ENCODE measurements around the gene TRIM24.

Gene TRIM24

DNA sequence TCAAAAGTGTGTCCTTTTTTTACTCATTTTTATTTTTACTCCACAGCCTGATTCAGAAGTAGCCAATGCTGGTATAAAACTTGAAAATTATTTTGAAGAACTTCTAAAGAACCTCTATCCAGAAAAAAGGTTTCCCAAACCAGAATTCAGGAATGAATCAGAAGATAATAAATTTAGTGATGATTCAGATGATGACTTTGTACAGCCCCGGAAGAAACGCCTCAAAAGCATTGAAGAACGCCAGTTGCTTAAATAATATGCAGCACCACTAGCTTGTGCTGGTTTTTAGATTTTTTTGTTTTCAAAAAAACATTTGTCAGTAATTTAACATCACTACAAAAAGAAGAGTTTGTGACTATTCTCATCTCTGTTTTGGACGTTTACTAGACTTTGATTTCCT is 124.6 kb downstream of the TRIM24 start:
- peak; percentile 60 for FAIRE-seq

DNA sequence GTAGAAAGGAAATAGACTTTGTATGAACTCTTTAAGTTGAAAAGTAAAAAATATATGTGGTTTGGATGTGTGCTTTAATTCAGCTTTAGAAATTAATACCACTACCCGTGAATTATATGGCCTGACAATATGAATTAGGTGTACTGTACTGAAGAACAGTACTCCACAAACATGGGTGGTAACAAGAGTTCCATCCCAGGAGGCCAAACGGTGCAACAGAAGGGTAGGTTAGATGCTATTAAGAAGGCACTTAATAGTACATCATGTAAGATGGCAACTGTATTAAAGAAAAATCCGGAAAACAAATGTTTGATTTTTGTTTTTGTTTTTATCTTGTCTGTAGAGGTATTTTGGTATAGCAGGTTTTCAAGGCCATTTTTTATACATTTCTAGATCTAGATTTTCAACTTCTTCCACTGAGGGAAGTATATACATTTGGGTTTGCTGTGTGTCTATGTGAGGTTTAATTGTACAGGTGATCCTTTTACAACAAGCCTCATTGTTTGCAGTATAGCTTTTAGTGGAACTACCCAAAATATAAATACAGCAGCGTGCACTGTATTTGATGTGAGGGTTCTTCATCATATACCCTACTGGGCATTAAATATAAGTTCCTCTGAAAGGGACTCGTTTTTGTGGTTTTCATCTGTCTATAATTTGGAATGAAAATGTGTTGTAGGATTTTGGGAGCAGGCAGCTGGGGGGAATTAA is 125.4 kb downstream of the TRIM24 start:
- no peak for FAIRE-seq

DNA sequence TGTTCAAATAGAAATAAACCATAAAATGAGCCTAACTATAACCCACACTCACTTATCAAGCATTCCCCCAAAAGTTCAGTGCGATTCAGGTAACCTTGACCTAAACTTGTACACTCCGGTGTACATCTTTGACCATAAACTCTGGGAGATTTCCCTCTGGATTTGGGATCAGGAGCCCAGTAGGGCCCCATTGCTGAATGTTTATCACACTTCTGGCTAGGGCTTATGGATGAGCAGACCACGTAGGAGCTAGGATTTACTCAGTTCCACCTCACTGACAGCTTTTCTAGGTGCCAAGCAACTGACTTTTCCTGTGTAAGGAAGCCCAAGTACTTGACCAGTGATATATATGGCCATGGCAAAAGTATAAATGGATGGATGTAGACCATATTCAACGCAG is 127.4 kb downstream of the TRIM24 start:
- no peak for FAIRE-seq

- FAIRE-seq, result no peak
Measured at GRCh38 chr7:138588986-138589385, 128.9 kb downstream of the TRIM24 start.

DNA sequence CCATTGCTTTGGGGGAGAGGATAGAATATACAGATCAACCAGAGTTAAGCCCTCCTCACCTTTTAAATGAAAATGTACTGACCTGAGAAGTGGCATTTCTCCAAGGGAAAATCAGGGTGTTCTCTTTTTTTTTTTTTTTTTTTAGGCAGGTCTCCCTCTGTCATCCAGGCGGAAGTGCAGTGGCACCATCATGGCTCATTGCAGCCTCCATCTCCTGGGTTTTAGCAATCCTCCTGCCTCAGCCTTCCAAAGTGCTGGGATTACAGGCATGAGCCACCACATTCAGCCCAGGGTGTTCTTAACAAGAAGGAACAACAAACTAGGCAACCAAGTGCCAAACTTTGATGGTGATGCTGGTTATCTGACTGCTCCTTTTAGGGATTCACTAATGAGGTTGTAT is 130.1 kb downstream of the TRIM24 start:
- no peak for FAIRE-seq

- FAIRE-seq, result no peak
Measured at GRCh38 chr7:138595454-138595853, 135.4 kb downstream of the TRIM24 start.

GRCh38 chr7:138602451-138602850 is 142.4 kb downstream of the TRIM24 start:
- no peak for FAIRE-seq

- no peak for FAIRE-seq
Measured at GRCh38 chr7:138603549-138604318, 143.7 kb downstream of the TRIM24 start.

- FAIRE-seq, result no peak
Measured at GRCh38 chr7:138606236-138606635, 146.2 kb downstream of the TRIM24 start.

- FAIRE-seq, result no peak
Measured at GRCh38 chr7:138607216-138608126, 147.4 kb downstream of the TRIM24 start.

DNA sequence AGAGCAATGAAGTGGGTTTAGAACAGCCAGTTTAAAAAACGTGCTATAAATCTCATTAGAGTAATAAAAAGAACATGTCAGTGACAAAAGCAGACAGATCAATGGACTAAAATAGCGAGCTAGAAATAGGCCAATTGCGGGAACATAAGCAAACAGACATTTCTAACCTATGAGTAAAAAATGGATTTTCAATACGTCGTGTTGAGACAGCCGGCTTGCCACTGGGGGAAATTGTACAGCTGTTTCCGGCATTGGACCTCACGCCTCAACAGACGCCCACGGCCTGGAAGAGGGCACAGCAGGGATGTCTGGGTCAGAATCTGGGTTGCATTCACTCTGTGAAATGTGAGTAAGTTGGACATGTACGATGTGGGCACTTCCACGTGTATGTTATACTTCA is 148.2 kb downstream of the TRIM24 start:
- FAIRE-seq, result no peak

DNA sequence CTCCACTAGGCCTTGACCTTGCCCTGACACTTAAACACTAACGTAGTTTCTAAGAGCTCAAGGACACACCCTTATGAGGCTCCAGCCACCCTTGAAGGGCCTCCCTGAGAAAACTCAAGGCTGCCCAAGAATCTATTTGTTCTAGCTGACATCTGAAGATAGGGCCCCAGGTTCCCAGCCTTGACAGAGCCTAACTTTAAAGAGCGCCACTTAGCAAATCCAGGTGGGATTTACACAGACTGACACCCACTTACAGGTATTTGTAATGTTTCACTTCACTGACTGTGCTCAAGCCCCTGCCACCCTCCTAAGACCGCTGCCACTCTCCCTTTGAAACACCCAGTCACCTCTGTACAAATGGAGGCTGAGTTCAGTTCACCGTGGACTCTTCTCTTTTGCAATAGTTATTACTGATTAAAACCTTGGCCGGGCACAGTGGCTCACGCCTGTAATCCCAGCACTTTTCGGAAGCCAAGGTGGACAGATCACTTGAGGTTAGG is 150.7 kb downstream of the TRIM24 start:
- no peak for FAIRE-seq

GRCh38 chr7:138613630-138614029 is 153.6 kb downstream of the TRIM24 start:
- FAIRE-seq, result no peak

DNA sequence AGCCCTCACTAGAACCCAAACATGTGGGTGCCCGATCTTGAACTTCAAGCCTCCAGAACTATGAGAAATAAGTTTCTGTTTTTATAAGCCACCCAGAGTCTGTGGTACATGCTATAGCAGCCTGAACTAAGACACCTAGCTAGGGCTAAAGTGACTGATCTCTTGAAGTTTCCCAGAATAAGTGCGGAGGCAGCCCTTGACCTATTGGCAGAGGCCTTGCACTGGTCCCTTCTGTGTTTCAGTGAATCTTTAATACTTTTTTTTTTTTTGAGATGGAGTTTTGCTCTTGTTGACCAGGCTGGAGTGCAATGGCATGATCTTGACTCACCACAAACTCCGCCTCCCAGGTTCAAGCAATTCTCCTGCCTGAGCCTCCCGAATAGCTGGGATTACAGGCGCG is 156.0 kb downstream of the TRIM24 start:
- FAIRE-seq, result no peak

- FAIRE-seq, result no peak
Measured at GRCh38 chr7:138618506-138618905, 158.4 kb downstream of the TRIM24 start.

DNA sequence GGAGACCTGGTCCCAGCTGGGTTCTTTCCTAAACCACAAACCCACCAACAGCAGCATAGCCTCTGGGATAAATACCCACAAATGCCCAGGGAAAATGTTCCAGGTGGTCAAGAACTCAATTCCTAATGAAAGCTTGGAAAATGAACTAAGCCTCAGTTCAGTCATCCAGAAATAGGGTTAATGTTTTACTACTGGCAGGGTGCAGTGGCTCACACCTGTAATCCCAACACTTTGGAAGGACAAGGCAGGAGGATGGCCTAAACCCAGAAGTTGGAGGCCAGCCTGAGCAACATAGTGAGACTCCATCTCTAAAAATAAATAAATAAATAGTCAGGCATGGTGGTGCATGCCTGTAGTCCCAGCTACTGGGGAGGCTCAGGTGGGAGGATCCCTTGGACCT is 158.9 kb downstream of the TRIM24 start:
- no peak for FAIRE-seq

GRCh38 chr7:138622841-138623240 is 162.8 kb downstream of the TRIM24 start:
- FAIRE-seq, result no peak

- FAIRE-seq, result no peak
Measured at GRCh38 chr7:138625084-138625848, 165.2 kb downstream of the TRIM24 start.

- no peak for FAIRE-seq
Measured at GRCh38 chr7:138625849-138626230, 165.8 kb downstream of the TRIM24 start.

- no peak for FAIRE-seq
Measured at GRCh38 chr7:138626846-138627245, 166.8 kb downstream of the TRIM24 start.

GRCh38 chr7:138627361-138627760 is 167.3 kb downstream of the TRIM24 start:
- FAIRE-seq, result no peak

- FAIRE-seq, result no peak
Measured at GRCh38 chr7:138630059-138630610, 170.1 kb downstream of the TRIM24 start.

All from A204.1 (cell line).